Right lobe of liver (tissue), 6 donors: ENCODE data around the gene FADS2. TPM values are rescaled to one million over a fixed set of nuclear protein-coding genes. Genes with fewer than 3 reads are reported as not detected.

ENCODE experiments used
- ATAC-seq, 4 donors: fragments of 200-7000 bp; cut with Tn5 transposase; one replicate each; pipeline ENCODE4 v1.9.1; 2020; ENCODE audit warnings: mild to moderate bottlenecking in 4 of 4, moderate library complexity in 4 of 4
- DNase-seq, 3 donors: peaks; one replicate each; pipeline ENCODE4 v3.0.0-alpha.2; 2020
- H3K27ac ChIP-seq, 3 donors: fragments of 200-600 bp; one replicate each; pipeline ENCODE4 v1.8.0; 2022
- H3K27me3 ChIP-seq, 2 donors: fragments of 200-600 bp; one replicate each; pipeline ENCODE4 v1.8.0; 2022
- H3K36me3 ChIP-seq, 4 donors: fragments of 200-600 bp; sonication (generic) in 1 of 4; one replicate each; pipeline versions ENCODE4 v1.5.1 to v1.8.0; 2017 to 2022; ENCODE audit warnings: control low read depth in 1 of 4
- H3K4me1 ChIP-seq, 4 donors: fragments of 200-600 bp; sonication (generic) in 1 of 4; one replicate each; pipeline versions ENCODE4 v1.5.1 to v1.8.0; 2017 to 2022; ENCODE audit warnings: control low read depth in 1 of 4
- H3K4me3 ChIP-seq, 3 donors: fragments of 200-600 bp; one replicate each; pipeline ENCODE4 v1.8.0; 2022
- H3K9me3 ChIP-seq, 4 donors: fragments of 200-600 bp; sonication (generic) in 1 of 4; one replicate each; pipeline versions ENCODE4 v1.5.1 to v1.8.0; 2017 to 2022; ENCODE audit warnings: control low read depth in 1 of 4
- CTCF ChIP-seq, 4 donors: fragments of 200-600 bp in 3 of 4; fragments of 450-650 bp in 1 of 4; IDR thresholded peaks; one replicate each; pipeline versions ENCODE4 v1.5.1 to v1.8.0; 2016 to 2022; ENCODE audit warnings: antibody characterized with exemption in 4 of 4, mild to moderate bottlenecking in 2 of 4
- POLR2A ChIP-seq: fragments of 450-650 bp; IDR thresholded peaks from one replicate; pipeline ENCODE4 v1.6.1; 2017; ENCODE audit warnings: antibody characterized with exemption, mild to moderate bottlenecking
- WGBS: methylation state at CpG from one replicate; pipeline ENCODE4 v1.1.6; 2018; ENCODE audit warnings: low coverage, low lambda C conversion rate; ENCODE audit not compliant: insufficient coverage; ENCODE audit errors: missing lambda C conversion rate; 5-methylcytosine and 5-hydroxymethylcytosine counted together
- intact Hi-C, 2 donors: fragments of 100-400 bp; cut with DNase I; formaldehyde crosslinking; loops; one replicate each; pipeline versions ENCODE4 v1.11.2 to v1.14.1; 2022
- total RNA-seq, 6 experiments: library from RNA; depleted of rRNA in 2 of 6; stranded (reverse); fragments of >200 nt in 2 of 6; fragmentation: NEBNext Ultra II Directional in 3 of 6; extraction: Animal tissue kit (Norgen Biotek cat#: 25700) in 3 of 6; gene quantifications; one replicate each; pipeline versions ENCODE4 v1.1.0 to v1.2.4, GENCODE V29; 2016 to 2023
- donor health status: DM: no; HTN: yes; CAD: no.
- donor health status: DM: no; HTN: no; CAD: no.
- donor health status: DM: no; HTN: no; CAD: no.
- donor health status: DM: no; HTN: yes; CAD: no.
- donor health status: DM: no; HTN: yes; CAD: no.

Gene FADS2
- total RNA-seq, 6 experiments from 2014 or later = 4.2 to 166 (median 110) TPM

- intact Hi-C loops = no loop called here
- H3K27ac ChIP-seq = no peak overlapping the region
- H3K27me3 ChIP-seq = no peaks in the 10 kb centered on the region
- TF ChIP-seq CTCF (IDR thresholded peaks at IDR 0.05) (no peak), POLR2A (no peak)
- DNase-seq (no peak), ATAC-seq (peak in 1 of 4 donors; percentile 12)
- WGBS = no CpG with 5 or more reads among the region's 16 CpGs
- no peak overlapping the region for H3K4me3 ChIP-seq
- no peaks in the 10 kb centered on the region for H3K9me3 ChIP-seq
- H3K4me1 ChIP-seq = no peaks in the 10 kb centered on the region
- H3K36me3 ChIP-seq = no peaks in the 10 kb centered on the region
These were observed 45.7 kb downstream of the FADS2 start for GRCh38 chr11:61873588-61874376.

GRCh38 chr11:61874377-61874809 is 46.3 kb downstream of the FADS2 start:
- Histone ChIP-seq H3K27ac (no peak overlapping the region), H3K4me3 (no peak overlapping the region), H3K9me3 (no peaks in the 10 kb centered on the region), H3K27me3 (no peaks in the 10 kb centered on the region), H3K36me3 (no peaks in the 10 kb centered on the region), H3K4me1 (no peaks in the 10 kb centered on the region)
- no peak for ATAC-seq
- 75% methylated on average over 4 of the region's 12 CpGs for WGBS
- no peak for TF ChIP-seq CTCF (IDR thresholded peaks at IDR 0.05)
- no peak for TF ChIP-seq POLR2A
- DNase-seq = no peak
- intact Hi-C loops = no loop called here

- 71% methylated on average over 3 of the region's 3 CpGs for WGBS
- H3K4me3 ChIP-seq = no peak overlapping the region
- no peaks in the 10 kb centered on the region for H3K9me3 ChIP-seq
- TF ChIP-seq CTCF (IDR thresholded peaks at IDR 0.05) = no peak
- no peak for TF ChIP-seq POLR2A
- no peaks in the 10 kb centered on the region for H3K4me1 ChIP-seq
- intact Hi-C loops = no loop called here
- no peak for ATAC-seq
- no peaks in the 10 kb centered on the region for H3K27me3 ChIP-seq
- no peak for DNase-seq
- no peak overlapping the region for H3K27ac ChIP-seq
- no peaks in the 10 kb centered on the region for H3K36me3 ChIP-seq
These were observed 46.8 kb downstream of the FADS2 start for GRCh38 chr11:61874853-61875252.

GRCh38 chr11:61875698-61876097 is 47.6 kb downstream of the FADS2 start:
- WGBS = no CpG with 5 or more reads among the region's 14 CpGs
- Histone ChIP-seq H3K36me3 (no peaks in the 10 kb centered on the region), H3K4me3 (no peak overlapping the region), H3K4me1 (no peaks in the 10 kb centered on the region), H3K9me3 (no peaks in the 10 kb centered on the region), H3K27ac (no peak overlapping the region), H3K27me3 (no peaks in the 10 kb centered on the region)
- intact Hi-C loops = no loop called here
- no peak for ATAC-seq
- no peak for DNase-seq
- TF ChIP-seq POLR2A (no peak), CTCF (IDR thresholded peaks at IDR 0.05) (no peak)
